Measurements from ENCODE around the gene SLC9B1. TPM values are rescaled to one million over a fixed set of nuclear protein-coding genes. Genes with fewer than 3 reads are reported as not detected.

Gene SLC9B1
- total and polyA plus RNA-seq, 2 of the 8 experiments (the other 6 are each of a cell fraction or from before 2014, with no cell fraction given): 0.08 to 0.19 TPM

- no peak overlapping the region for H3K4me2 ChIP-seq (ENCODE audit: insufficient read depth in 1 of 2, low read depth in 2 of 2, low read length in 2 of 2)
- no peak overlapping the region for H4K91ac ChIP-seq (replicated peaks; ENCODE audit: insufficient read length, low read length)
- no peak overlapping the region for H3K18ac ChIP-seq (ENCODE audit: extremely low read depth, low read length)
- H4K5ac ChIP-seq (ENCODE audit: insufficient read length, low read depth, low read length): no peak overlapping the region
- H3K9ac ChIP-seq (replicated peaks in 1 of 4; ENCODE audit: extremely low read depth in 1 of 4, low read depth in 3 of 4, low read length in 3 of 4): no peak overlapping the region
- no peaks in the 10 kb centered on the region for H3K27me3 ChIP-seq (replicated peaks in 1 of 4; ENCODE audit: control insufficient read depth in 3 of 4, extremely low read depth in 1 of 4, insufficient read depth in 3 of 4, low read length in 3 of 4)
- no peaks in the 10 kb centered on the region for H4K20me1 ChIP-seq (replicated peaks in 1 of 2; ENCODE audit: control insufficient read depth in 1 of 2, insufficient read depth in 2 of 2, low read length in 2 of 2)
- ChIA-PET CTCF (ENCODE audit: partially characterized antibody) (interaction anchor here (0.8 to 1.9 kb wide), 6 partner anchors 10 to 409 kb away, joined by 3 to 6 read pairs (median 4); no protein-coding TSS in a partner anchor), POLR2A (ENCODE audit: partially characterized antibody) (interaction anchor here (1.1 kb wide), 1 partner anchor 16 kb away, joined by 3 read pairs; no protein-coding TSS in a partner anchor)
- H3K56ac ChIP-seq (replicated peaks; ENCODE audit: insufficient read length, low read depth, low read length): no peak overlapping the region
- no peak overlapping the region for H2BK120ac ChIP-seq (replicated peaks; ENCODE audit: low read depth, low read length)
- no peak for TF ChIP-seq EGR1 (IDR thresholded peaks at IDR 0.05; ENCODE audit: borderline replicate concordance, low read depth, low read length)
- no peak overlapping the region for H2BK12ac ChIP-seq (ENCODE audit: low read depth, low read length)
- H3K4me1 ChIP-seq (replicated peaks in 1 of 4; ENCODE audit: control insufficient read depth in 3 of 4, insufficient read depth in 4 of 4, low read length in 3 of 4): no peaks in the 10 kb centered on the region
- no peaks in the 10 kb centered on the region for H3K23me2 ChIP-seq (ENCODE audit: low read depth, low read length)
- no peak overlapping the region for H2BK5ac ChIP-seq (ENCODE audit: low read depth, low read length)
- H3K14ac ChIP-seq (ENCODE audit: insufficient read length): no peak overlapping the region
- no peaks in the 10 kb centered on the region for H3K79me2 ChIP-seq (ENCODE audit: control insufficient read depth in 1 of 2, insufficient read depth in 2 of 2, low read length in 2 of 2)
- H4K8ac ChIP-seq (ENCODE audit: extremely low read depth, insufficient read depth, low read length): no peak overlapping the region
- no peak overlapping the region for H3K4me3 ChIP-seq (ENCODE audit: extremely low read depth in 1 of 4, insufficient read depth in 2 of 4, low read depth in 3 of 4, low read length in 4 of 4)
- no peak overlapping the region for H2BK15ac ChIP-seq (ENCODE audit: low read length)
- no peaks in the 10 kb centered on the region for H3K36me3 ChIP-seq (ENCODE audit: control insufficient read depth in 2 of 4, insufficient read depth in 4 of 4, low read length in 3 of 4)
- no peak overlapping the region for H2BK20ac ChIP-seq (ENCODE audit: low read length)
- H2AFZ ChIP-seq (ENCODE audit: low read length): no peak overlapping the region
- WGBS, 2 experiments (ENCODE audit: extremely low coverage in 1 of 2, insufficient coverage in 1 of 2, insufficient read length in 1 of 2, insufficient replicate concordance in 2 of 2, low coverage in 1 of 2, low lambda C conversion rate in 2 of 2, missing lambda C conversion rate in 1 of 2): 86% methylated on average over 1 of the region's 1 CpG; no CpG with 5 or more reads in 1 of the 2 experiments
- DNase-seq (ENCODE audit: low read depth in 1 of 2, low spot score in 2 of 2) (no peak), FAIRE-seq (no peak)
- H3K4ac ChIP-seq (replicated peaks; ENCODE audit: insufficient read length, low read depth, low read length): no peak overlapping the region
- no peak overlapping the region for H2AK5ac ChIP-seq (ENCODE audit: low read depth, low read length)
- no peaks in the 10 kb centered on the region for H3K79me1 ChIP-seq (ENCODE audit: low read depth, low read length)
- H3K9me3 ChIP-seq (ENCODE audit: insufficient read depth in 2 of 2, low read depth in 1 of 2, low read length in 1 of 2): no peaks in the 10 kb centered on the region
- no peak overlapping the region for H3K23ac ChIP-seq (ENCODE audit: insufficient read length)
- no peak overlapping the region for H3K27ac ChIP-seq (ENCODE audit: low read depth, low read length)
Observed at GRCh38 chr4:103029300-103029699, 9.8 kb upstream of the SLC9B1 start.

All from H1 (cell line).